KMS-11 (cell line): ENCODE data around the gene PPP2R3B.
"Not testable (repeated sequence)": the region's sequence is repeated elsewhere in the genome, so short reads cannot be mapped to it uniquely, and the experiment has no call there.

Source experiments
- H2AFZ ChIP-seq: fragments of 200-600 bp; sonication (generic); 2 replicates; pipeline ENCODE4 v1.6.1; 2016; ENCODE audit warnings: antibody characterized with exemption, mixed run types, low read depth
- H3K27ac ChIP-seq: fragments of 200-600 bp; sonication (generic); 2 replicates; pipeline ENCODE4 v1.6.1; 2016; ENCODE audit warnings: mild to moderate bottlenecking, mixed run types
- H3K27me3 ChIP-seq: fragments of 200-600 bp; sonication (generic); 2 replicates; pipeline ENCODE4 v1.6.1; 2017; ENCODE audit warnings: mild to moderate bottlenecking, low read depth, mixed run types, moderate library complexity; ENCODE audit not compliant: insufficient read depth
- H3K36me3 ChIP-seq: fragments of 200-600 bp; sonication (generic); 2 replicates; pipeline ENCODE4 v1.6.1; 2017; ENCODE audit warnings: mild to moderate bottlenecking, mixed run types; ENCODE audit not compliant: insufficient read depth
- H3K4me1 ChIP-seq: fragments of 200-600 bp; sonication (generic); 2 replicates; pipeline ENCODE4 v1.6.1; 2016; ENCODE audit warnings: mild to moderate bottlenecking, low read depth, mixed run types; ENCODE audit not compliant: poor library complexity, severe bottlenecking
- H3K4me2 ChIP-seq: fragments of 200-600 bp; sonication (generic); 2 replicates; pipeline ENCODE4 v1.7.0; 2016; ENCODE audit warnings: mild to moderate bottlenecking, mixed run types
- H3K4me3 ChIP-seq: fragments of 200-600 bp; sonication (generic); IDR thresholded peaks from 2 replicates; pipeline ENCODE4 v1.6.1; 2017; ENCODE audit warnings: low read depth, low read length, mixed read lengths; ENCODE audit not compliant: insufficient read depth
- H3K79me2 ChIP-seq: fragments of 200-600 bp; sonication (generic); 2 replicates; pipeline ENCODE4 v1.6.1; 2016; ENCODE audit warnings: low read depth, mixed run types; ENCODE audit not compliant: insufficient read depth
- H3K9ac ChIP-seq: fragments of 200-600 bp; sonication (generic); 2 replicates; pipeline ENCODE4 v1.6.1; 2016; ENCODE audit warnings: mild to moderate bottlenecking, mixed run types
- H4K20me1 ChIP-seq: fragments of 200-600 bp; sonication (generic); 2 replicates; pipeline ENCODE4 v1.6.1; 2016; ENCODE audit warnings: mild to moderate bottlenecking, mixed run types; ENCODE audit not compliant: insufficient read depth
- TF ChIP-seq, protein P1 (sequence below): fragments of 200-600 bp; sonication (generic); conservative IDR thresholded peaks from 2 replicates; pipeline ENCODE4 v1.6.1; 2017; ENCODE audit warnings: low read depth, mild to moderate bottlenecking, antibody characterized with exemption, low read length, moderate library complexity, mixed read lengths

Gene PPP2R3B

DNA sequence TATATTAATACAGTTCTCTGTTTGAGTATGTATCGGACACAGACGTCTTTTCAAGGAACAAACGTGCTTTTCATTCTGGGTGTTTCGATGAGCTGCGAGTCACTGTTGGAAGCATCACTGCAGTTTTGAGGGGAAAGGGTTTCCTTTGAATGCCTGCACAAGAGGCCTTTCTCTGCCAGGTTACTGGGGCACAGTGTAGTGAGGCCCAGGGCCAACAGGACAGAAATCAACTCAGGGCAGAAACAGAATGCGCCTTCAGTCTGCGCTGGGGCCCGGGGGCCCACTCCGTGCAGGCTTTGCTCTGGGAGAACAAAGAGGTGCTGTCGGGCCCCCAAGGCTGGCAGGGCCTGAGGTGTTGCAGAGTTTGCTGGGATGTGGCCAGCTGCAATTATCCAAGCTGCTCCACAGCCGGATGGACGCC lies 2.3 kb upstream of the PPP2R3B start:
- H3K4me2 ChIP-seq = no peak overlapping the region
- no peak overlapping the region for H3K27ac ChIP-seq
- no peak overlapping the region for H3K9ac ChIP-seq
- H2AFZ ChIP-seq = no peak overlapping the region
- H3K79me2 ChIP-seq = no peaks in the 10 kb centered on the region
- TF ChIP-seq, protein P1, sequence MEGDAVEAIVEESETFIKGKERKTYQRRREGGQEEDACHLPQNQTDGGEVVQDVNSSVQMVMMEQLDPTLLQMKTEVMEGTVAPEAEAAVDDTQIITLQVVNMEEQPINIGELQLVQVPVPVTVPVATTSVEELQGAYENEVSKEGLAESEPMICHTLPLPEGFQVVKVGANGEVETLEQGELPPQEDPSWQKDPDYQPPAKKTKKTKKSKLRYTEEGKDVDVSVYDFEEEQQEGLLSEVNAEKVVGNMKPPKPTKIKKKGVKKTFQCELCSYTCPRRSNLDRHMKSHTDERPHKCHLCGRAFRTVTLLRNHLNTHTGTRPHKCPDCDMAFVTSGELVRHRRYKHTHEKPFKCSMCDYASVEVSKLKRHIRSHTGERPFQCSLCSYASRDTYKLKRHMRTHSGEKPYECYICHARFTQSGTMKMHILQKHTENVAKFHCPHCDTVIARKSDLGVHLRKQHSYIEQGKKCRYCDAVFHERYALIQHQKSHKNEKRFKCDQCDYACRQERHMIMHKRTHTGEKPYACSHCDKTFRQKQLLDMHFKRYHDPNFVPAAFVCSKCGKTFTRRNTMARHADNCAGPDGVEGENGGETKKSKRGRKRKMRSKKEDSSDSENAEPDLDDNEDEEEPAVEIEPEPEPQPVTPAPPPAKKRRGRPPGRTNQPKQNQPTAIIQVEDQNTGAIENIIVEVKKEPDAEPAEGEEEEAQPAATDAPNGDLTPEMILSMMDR = no peak
- H3K27me3 ChIP-seq = no peaks in the 10 kb centered on the region
- no peak overlapping the region for H3K4me3 ChIP-seq
- no peaks in the 10 kb centered on the region for H3K36me3 ChIP-seq
- no peaks in the 10 kb centered on the region for H4K20me1 ChIP-seq
- H3K4me1 ChIP-seq = peaks cover 3% of the 10 kb centered on the region

DNA sequence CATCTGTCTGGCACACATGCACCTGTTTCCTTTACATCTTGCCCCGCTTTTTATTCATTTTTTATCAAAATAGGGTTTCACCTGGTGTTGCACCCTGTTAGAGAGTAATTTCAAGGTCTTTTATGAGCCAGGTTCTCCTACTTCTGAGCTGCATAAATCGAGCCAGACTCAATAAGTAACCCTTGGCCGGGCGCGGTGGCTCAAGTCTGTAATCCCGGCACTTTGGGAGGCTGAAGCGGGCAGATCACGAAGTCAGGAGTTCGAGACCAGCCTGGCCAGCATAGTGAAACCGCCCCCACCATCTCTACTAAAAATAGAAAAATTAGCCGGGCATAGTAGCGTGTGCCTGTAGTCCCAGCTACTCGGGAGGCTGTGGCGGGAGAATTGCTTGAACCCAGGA lies 1.0 kb upstream of the PPP2R3B start:
- H3K4me3 ChIP-seq = no peak overlapping the region
- H2AFZ ChIP-seq = peak overlapping the region; percentile 70
- H4K20me1 ChIP-seq = no peaks in the 10 kb centered on the region
- H3K36me3 ChIP-seq = no peaks in the 10 kb centered on the region
- H3K27me3 ChIP-seq = no peaks in the 10 kb centered on the region
- H3K79me2 ChIP-seq = no peaks in the 10 kb centered on the region
- peak overlapping the region; percentile 99; the same call in 1 of the 2 replicates for H3K9ac ChIP-seq
- peak overlapping the region; percentile 57; the same call in 1 of the 2 replicates for H3K4me2 ChIP-seq
- H3K4me1 ChIP-seq = peaks cover 3% of the 10 kb centered on the region
- TF ChIP-seq, protein P1 = no peak
- peak overlapping the region; percentile 99; the same call in 1 of the 2 replicates for H3K27ac ChIP-seq

DNA sequence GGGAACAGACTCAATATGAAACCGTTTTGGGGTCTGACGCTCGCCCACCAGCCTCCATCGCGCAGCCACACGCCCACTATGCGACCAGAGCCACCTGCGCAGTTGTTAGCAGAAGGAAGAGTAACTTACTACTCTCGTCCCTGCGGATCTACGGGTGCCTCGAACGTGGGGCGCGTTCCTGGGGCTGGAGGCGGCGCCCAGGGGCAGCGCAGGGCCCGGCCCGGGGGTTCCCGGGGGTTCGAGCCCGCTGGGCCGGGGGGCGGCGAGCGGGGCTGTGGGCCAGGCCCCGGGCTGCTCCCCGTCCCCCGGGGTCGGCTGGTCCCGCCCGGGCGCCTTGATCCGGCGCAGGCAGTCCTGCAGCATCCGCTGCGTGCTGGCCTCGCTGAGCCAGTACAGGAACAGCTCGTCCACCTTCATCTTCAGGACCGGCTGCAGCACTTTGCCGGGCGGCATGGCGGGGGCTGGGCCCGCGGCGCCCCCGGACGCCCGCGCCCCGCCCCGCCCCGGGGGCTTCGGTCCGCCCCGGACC lies 404 bp downstream of the PPP2R3B start:
- H3K4me2 ChIP-seq = no peak overlapping the region; the same call in 1 of the 2 replicates
- TF ChIP-seq, protein P1 = no peak
- H3K4me1 ChIP-seq = peaks cover 3% of the 10 kb centered on the region
- peak overlapping the region; percentile 41 for H2AFZ ChIP-seq
- no peaks in the 10 kb centered on the region for H3K27me3 ChIP-seq
- no peaks in the 10 kb centered on the region for H3K36me3 ChIP-seq
- H4K20me1 ChIP-seq = no peaks in the 10 kb centered on the region
- peak overlapping the region; percentile 99 for H3K9ac ChIP-seq
- no peak overlapping the region for H3K4me3 ChIP-seq
- H3K79me2 ChIP-seq = no peaks in the 10 kb centered on the region
- peak overlapping the region; percentile 99 for H3K27ac ChIP-seq

DNA sequence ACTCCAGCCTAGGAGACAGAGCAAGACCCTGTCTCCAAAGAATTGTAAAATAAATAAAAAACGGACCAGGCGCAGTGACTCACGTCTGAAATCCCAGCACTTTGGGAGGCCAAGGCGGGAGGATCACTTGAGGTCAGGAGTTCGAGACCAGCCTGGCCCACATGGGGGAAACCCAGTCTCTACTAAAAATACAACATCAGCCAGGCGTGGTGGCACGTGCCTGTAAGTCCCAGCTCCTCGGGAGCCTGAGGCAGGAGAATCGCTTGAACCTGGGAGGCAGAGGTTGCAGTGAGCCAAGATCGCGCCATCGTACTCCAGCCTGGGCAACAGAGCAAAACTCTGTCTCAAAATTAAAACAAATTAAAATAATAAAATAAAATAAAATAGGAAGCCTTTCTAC lies 971 bp downstream of the PPP2R3B start:
- H3K4me1 ChIP-seq, H3K4me3 ChIP-seq, H2AFZ ChIP-seq, H3K4me2 ChIP-seq, H3K79me2 ChIP-seq, H3K9ac ChIP-seq, H4K20me1 ChIP-seq, H3K36me3 ChIP-seq, H3K27me3 ChIP-seq, H3K27ac ChIP-seq: not testable (repeated sequence)

DNA sequence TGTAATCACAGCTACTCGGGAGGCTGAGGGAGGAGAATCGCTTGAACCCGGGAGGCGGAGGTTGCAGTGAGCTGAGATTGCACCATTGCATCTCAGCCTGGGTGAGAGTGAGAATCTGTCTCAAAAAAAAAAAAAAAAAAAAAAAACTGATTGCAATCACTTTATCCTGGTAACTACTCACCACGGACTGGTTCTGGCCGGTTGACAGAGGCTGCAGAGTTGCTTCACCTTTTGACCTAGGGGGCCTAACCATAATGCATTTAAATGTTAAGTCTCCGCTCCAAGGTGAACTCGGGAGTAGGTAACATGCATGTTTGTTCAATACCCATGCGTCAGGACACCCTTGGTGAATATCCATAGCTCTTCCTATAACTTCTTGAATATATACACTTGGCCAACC lies 1.8 kb downstream of the PPP2R3B start:
- H3K27ac ChIP-seq = no peak overlapping the region
- no peaks in the 10 kb centered on the region for H3K36me3 ChIP-seq
- H4K20me1 ChIP-seq = no peaks in the 10 kb centered on the region
- TF ChIP-seq, protein P1 = no peak
- no peak overlapping the region for H2AFZ ChIP-seq
- H3K79me2 ChIP-seq = no peaks in the 10 kb centered on the region
- no peak overlapping the region for H3K4me3 ChIP-seq
- H3K27me3 ChIP-seq = no peaks in the 10 kb centered on the region
- H3K4me2 ChIP-seq = no peak overlapping the region
- peaks cover 3% of the 10 kb centered on the region for H3K4me1 ChIP-seq
- H3K9ac ChIP-seq = no peak overlapping the region
